Muscle of arm (tissue), 12 donors: Measurements from ENCODE around the gene PTH1R. TPM values are rescaled to one million over a fixed set of nuclear protein-coding genes. Genes with fewer than 3 reads are reported as not detected.
A peak's percentile ranks its signal among the peaks of the same experiment; 100 is the strongest.

Source experiments
- DNase-seq: peaks from one replicate; pipeline ENCODE4 v3.0.0-alpha.2; 2013
- polyA plus RNA-seq, 12 donors: library from polyadenylated mRNA; unstranded; fragments of 120-200 nt; gene quantifications; one replicate each; pipeline ENCODE4 v1.2.1, GENCODE V29; 2013; ENCODE audit not compliant: insufficient read length in 12 of 12

Gene PTH1R
- polyA plus RNA-seq, 12 donors = 5.6 to 130 (median 9.3) TPM; not detected in 1

DNA sequence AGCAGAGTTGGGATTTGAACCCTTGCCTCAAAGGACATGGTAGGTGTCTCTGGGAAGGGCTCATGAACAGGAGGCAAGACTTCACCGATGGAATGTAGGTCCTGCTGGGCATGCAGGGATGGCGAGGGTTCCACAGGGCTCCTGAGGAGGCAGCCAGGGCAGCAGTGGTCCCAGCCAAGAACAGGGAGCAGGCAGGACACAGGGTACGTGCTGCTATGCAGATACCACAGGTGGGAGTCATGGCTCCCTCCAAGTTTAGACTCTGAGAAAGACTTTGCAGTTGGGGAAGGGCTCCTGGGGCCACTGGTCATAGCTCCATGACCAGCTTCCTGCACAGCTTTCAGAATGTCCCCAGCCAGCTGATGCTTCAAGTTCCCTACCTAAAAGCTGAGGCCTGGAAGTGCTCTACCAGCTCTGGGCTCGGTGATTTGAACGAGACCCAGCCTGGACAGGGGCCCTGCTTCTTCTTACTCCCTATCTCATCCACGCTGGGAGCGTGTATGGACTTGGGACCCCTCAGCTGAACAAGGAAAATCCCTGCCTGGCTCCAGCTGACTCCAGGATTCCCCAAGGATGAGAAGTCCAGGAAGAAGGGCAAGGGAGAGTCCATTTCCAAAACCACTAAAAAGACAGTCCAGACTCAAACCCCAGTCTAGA, 15.0 kb upstream of the PTH1R start:
- DNase-seq = no peak

DNA sequence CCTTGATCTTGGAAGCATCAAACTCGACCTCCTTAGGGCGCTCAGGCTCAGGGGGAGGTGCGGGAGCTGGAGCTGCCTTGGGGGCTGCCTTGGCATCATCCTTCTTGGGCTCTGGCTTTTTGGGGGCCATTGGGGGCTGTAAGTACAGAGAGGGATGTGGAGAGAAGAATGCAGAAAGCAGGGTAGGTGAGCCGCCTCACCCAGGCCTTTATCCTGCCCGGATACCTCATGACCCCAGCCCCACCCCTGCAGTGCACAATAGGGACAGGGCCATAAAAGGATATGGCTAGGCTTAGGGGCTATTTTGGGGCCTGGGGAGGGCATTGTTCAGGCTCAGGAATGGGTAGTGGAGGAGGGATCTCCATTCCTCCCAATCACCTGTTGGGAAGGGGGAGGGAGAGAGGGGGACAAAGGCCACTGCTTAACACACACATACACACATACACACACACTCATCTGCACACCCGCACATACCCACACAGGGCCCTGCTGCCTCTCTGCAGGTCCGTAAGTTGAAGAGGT, 14.2 kb upstream of the PTH1R start, which contains the start of gene MYL3:
Gene MYL3 (minus strand): TSS at position 184 of the 522 bp plus-strand sequence. CDS start 54 bp downstream, at position 130.
- no peak for DNase-seq

DNA sequence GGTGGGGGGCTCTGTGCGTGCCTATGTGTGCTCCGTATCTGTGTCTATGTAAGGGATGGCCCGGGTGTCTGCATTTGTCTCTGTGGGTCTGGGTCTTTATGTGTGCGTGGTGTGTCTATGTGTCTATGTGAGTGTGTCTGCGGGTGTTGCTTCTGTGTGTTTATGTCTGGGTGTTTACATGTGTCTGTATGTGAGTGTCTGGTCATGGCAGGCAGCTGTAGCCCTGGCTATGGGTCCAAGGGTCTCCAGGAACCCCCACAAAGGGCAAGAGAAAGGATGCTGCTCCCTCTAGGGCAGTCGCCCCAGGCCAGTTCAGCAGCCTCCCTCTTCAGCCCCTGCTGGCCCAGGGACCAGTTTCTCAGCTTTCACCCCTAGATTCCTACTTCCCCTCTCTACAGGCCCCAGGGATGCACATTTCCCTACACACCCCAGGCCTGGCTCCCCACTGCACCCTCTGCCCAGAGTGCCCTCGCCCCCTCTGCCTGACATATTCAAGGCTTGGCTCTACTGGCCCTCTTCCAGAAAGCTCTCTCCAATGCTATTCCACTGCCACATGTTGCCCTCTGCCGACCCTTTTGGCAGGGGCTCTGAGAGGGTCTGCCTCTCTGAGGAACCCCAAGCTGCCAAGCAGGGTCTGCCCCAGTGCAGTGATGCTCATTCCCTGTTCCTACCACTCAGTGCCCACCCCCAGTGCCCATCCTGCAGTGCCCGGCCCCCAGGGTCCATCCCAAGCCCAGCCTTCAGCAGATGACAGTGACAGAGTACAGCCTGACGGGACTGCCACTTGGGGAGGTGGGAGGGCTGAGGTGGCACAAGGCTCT, 13.2 kb upstream of the PTH1R start:
- no peak for DNase-seq

DNA sequence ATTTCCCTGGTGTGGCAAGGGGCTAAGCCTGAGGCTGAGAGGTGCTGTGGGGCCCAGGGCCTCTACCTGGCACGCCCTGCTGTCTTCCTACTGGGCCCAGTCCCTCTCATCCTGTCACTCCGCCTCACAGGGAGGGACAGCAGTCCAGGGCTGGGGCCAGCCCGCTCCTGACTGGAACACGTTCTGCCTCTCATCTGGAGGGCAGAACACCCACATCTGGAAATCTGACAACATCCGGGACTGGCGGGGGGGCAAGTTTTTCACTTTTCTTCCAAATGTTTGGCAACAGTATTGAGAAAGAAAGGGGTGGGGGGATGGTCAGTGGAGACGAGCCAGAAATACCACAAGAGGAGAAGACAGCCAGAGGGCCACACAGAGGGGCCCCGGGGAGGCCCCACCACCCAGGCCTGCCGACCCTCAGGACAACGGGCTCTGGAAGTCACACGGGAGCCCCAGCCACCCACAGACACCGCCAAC, 12.5 kb upstream of the PTH1R start:
- DNase-seq = no peak

DNA sequence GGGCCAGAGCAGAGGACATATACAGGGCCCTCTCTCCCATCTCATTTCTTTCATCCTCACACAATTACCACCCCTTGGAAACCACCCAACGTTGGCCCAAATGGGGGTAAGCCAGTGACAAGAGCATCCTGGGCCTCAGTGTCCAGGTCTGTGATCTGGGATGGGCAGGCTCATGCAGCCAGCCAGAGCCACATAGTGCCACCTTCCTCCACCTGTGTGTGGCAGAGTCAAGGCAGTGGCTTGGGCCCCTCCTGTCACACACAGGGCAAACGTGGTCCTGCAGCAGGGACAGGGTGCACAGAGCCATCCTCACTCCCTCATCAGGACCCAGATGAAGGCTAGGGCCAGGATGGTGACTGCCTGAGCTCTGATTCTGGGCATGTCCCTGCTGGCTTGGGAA, 12.0 kb upstream of the PTH1R start:
- no peak for DNase-seq

DNA sequence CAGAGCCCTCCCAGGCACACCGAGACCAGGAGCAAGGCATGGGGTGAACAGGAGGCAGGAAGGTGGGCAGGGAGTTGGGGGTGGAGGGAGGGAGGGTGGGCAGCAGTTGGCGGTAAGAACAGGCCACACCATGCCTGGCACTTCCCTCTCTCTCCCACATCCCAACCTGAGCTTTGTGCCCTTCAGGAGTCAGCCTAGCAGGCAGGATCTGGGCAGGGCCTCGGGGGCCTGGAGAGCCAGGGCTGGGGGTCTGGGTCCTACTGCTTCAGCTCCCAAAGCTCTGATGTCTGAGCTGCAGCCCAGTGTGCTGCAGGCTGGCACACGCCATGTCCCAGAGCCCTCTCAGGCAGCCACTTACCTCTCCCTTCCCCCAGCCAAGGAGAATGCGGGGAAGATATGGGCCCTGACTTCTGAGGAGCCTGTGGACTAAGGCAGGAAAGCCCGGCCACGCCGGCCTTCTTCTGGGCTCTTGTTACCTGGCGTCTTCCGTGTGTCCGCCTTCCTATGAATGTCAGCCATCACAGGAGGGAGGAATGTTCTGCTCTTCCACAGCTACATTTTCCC, 11.4 kb upstream of the PTH1R start:
- DNase-seq = no peak

DNA sequence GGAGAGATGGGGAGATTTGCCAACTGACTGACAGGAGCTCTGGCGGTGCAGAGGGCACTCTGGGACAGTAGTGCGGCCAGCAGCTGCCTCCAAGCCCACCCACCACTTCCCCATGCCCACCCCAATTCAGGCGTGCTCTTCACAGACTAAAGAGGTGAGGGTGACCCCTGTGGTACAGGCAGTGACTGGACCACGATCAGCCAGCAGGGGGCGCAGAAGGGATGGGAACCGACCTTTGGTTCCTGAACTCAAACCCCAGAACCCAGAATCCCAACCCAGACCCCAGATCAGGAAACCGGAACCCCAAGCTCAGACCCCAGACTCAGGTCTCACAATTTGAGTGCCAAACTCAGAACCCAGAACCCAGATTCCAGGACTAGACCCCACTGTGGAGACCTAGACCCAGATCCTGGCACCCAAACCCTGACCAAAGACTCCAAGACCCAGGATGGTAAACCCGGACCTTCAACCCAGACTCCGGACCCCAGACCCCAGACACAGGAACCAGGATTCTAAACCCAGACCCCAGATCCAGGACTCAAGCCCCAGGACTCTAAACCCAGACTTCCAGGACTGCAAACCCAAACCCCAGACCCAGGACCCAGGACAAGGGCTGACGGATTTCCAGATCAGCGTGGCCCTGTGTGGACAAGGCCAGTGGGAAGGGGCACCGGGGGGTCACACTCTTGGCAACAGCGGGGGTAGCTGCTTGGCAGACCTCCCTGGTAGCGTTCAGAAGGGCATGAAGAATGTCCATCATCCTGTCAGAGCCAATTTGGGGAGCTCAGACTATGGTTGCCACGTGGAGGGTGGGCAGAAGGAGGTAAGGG, 10.6 kb upstream of the PTH1R start:
- peak; percentile 73 for DNase-seq

DNA sequence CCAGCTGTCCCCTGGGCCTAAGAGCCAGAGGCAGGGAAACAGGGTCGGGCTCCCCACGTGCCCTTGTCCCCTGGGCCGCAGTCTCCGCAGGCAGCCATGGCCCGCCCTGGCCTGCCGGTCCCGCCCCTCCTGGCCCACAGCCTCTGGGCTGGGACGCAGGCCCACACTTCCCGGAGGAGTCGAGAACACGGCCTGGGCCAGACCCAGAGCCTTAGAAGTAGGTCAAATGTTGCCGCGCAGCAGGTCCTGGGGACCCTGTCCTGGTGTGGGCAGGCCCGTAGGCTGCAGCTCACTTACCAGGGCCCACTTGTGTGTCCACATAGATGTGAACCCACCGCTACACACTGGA, 10.0 kb upstream of the PTH1R start:
- DNase-seq = peak; percentile 83

DNA sequence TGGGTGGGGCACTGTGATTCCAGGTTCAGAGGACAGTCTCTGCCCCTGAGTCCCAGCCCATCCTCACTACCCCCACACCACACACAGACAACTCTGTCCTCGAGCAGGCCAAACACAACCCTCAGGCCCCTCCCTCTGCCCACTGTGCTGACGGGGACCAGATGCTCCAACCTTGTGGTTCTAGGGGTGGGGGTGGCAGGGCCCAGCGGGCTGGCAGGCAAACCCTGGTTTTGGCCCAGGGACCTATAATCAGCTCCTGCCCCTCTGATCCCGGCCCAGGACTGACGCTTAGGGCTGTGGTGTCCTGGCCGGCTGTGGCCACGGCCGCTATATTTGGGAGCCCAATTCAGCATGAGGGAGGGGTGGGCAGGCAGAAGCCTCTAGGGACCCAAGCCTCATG, 9.2 kb upstream of the PTH1R start:
- no peak for DNase-seq

DNA sequence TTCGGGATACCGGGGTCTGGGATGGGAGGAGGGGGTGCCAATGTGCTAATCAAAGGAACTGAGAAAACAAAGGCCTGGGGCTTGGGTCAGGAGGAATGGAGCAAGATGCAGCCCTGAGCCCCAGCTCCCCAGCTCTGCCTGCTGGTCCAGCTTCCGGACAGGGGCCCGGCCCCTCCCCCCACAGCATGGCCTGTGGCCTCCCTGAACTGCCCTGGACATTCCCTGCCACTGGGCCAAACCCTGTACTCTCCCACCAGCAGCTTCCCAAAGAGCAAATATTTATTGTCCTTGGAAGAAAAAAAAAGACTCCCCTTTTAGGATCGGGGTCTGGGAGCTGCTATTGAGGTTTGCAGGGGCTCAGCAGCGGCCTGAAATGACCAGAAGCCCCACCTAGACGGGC, 8.6 kb upstream of the PTH1R start:
- no peak for DNase-seq

DNA sequence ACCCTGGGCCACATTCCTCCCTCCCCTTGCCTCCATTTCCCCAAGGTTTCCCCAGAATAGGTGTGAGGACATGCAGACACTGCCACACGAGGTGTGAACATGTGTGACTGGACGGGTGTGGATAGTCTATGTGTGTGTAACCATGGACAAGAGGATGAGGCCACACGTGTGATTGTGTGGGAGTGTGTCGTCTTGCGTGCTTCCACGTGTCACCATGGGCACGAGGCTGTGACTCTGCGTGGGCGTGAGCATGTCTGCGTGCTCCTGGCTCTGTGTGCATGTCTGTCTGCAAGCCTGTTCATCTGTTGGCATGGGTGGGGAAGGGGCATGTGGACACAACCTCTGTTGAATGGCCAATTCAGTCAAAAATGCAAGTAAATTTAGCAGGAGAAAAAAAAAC, 8.1 kb upstream of the PTH1R start:
- DNase-seq = no peak

DNA sequence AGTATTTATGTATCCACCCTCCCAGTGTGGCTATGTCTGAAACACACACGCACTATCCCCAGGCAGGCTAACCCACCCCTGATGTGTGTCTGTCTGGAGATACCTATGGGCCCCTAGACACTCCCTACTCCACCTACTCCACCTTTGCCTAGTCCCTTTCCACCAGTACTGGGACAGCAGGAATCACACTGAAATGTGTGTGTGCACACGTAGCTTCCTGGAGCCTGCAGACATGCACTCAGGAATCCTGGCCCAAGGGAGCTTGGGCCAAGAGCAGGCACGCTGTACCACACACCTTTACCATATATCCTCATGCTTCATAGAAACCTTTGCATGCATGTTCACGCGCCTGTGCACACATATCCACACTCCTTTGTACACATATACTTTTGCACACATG, 6.9 kb upstream of the PTH1R start:
- no peak for DNase-seq

DNA sequence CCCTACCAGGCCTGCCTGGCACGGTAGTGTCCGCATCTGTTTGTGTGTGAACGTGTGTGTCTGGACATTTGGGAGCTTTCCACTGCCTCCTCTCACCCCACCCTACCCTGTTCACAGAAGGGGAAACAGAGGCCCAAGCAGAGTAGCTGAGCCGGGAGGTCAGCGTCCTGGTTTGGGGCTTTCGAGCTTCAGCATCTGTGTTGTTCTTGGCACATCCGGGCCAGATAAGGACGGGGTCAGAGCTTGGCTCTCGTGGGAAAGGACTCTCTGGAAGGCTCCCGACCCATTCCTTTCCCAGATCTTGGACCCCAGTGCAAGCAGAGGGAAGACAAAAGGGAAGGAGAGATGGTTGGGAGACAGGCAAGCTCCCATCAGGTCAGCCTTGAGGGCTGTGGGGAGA, 6.3 kb upstream of the PTH1R start:
- no peak for DNase-seq

DNA sequence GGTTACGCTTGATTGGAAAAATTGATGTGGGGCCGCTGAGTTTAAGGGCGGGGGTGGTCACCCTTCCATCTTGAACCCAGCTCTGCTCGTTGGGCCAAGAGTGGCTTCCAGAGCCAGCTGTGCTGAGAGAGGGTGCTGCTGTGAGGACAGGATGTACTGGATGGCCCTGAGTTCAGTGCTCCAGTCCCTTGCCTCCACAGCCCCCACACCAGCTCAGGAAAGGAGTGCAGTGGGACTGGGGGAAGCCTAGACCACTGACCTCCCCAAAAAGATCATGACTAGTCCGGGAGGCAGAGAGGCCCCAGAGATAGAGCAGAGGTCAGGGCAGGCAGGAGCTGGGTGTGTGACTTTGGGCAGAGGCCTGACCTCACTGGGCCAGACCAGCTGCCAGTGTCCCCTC, 4.0 kb upstream of the PTH1R start:
- DNase-seq = no peak

DNA sequence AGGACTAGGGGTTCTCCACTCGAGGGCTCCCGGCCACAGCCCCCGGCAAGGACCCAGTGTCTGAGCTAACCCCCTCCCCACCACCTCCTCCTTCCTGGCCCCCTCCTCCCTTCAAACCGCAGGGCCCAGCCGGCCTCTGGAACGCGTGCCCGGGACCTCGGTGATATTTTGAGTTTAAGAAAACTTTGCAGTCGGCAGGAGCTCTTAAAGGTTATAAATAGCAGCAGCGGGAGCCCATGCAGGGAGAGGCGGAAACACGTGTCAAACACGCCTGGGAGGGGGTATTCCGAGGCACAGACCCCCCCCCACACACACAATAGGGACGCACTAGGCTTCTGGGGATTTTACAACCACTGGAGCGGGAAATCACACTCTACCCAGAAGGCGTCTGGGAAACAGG, 3.1 kb upstream of the PTH1R start:
- no peak for DNase-seq

DNA sequence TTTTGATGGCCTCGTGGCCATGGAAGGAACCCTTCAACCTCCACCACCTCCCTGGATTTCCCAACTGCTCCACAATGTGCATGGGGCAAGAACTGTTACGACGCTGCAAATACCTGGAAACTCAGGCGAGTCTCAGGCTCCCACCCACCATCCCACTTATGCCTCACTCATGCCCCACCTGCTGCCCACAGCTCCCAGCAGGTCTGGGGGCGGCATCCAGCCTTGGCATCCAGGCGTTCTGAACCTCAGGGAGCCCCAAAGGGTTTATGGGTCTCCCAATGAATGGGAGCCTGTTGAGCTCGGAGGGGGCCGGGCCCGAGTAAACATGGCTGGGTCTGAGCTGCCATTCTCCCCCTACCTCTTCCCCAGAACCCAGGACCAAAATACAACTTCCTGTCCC, 2.0 kb upstream of the PTH1R start:
- DNase-seq = no peak

DNA sequence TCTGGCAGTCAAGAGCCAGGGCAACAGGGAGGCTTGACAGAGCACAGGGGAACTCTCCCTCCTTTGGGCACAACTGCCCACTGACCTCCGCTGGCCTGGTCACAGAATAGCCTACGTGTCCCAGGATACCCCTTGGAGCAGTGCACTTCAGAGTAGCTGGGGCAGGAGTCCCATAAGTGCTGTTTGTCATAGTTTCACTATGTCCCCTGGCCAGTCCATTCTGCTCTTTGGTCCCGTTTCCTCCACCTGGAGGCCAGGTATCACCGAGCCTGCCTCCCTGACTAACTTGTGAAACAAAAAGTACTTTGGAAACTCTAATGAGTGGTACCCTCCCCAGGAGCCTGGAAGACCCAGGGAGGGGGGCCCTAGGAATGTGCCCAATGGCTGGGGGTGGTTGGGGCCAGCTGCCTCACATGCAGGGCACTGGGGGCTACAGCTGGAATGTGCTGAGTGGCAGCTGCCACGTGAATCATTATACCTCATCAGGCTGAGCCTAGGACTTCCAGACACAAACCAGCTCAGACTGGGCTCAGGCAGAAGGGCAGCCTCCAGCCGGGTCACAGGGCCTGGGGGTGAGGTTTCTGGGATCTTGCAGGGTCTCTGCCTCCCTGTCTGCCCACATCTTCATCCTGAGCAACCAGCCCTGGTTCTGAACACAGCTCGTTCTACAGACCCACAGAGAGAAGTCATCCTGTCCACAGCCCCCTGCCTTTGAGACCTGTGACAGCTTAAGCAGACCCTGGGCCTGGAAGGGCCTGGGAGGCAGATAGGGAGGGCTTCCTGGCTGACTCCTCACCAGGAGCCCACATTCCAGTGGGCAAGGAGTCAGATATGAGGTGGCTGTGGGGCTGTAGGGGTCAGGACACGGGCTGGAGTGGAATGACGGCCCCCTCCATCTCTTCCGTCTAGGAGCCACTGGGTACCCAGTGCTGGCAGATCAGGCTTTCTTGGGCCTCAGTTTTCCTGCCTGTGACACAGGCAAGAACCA, 914 bp upstream of the PTH1R start:
- no peak for DNase-seq

DNA sequence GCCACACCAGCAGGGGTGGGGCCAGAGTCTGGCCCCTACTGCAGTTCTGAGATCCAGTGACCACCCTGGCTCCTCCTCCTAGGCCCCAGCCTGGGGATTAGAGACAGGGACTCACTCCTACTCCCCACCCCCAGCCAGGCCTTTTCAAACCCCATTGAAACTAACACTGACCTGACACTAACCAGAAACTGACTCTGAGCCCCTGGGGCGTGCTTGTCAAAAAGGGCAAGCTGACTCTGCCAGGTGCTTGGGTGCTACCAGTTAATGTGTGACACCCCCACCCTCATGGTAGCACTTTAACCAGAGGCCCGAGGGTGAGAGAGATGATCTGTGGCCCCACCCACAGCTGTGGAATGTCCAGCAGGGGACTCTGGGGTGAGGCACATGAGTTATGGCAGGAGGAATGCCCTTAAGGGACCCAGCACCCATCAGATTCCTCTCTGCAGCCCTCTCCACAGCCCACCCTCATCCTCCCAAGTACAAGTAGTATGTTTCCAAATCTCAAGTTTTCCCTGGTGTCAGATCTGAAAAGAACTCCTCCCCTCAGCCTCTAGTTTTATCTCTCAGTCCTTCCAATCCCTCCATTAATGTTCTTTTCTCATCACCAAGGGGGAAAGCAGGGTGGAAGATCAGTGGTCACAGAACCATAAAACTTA, 1.4 kb downstream of the PTH1R start:
- DNase-seq = no peak

DNA sequence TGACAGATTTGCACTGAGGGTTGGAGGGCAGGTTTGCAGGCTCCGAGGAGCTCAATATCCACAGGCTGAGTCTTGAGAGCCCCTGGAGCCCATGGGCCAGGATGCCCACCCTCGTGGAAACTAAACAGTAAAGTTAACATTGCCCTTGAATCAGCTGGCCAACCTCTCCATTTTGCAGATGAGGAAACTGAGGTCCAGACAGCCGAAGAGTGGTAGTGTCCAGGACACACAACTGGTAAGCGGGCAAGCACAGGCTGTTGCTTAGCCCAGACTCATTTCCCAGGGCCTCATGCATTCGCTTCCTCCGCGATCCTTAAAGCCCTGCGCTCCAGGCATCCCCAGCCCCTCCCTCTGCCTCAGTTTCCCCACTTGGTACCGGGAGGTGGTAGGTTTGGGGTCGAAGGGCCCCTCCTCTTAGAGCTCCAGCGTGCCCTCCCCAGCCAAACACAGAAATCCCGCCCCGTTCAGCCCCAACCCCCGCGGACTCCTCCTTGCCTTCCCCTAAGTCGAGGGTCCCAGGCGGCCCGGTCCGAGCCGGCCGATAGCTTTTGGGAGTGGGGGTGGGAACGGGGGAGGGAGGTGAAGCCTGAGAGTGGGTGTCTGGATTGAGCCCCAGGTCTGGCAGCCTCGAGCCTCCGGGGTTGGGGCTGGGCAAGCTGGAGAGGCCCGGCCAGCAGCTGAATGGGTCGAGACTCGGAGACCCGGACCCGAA, 3.5 kb downstream of the PTH1R start:
- DNase-seq = no peak
